22Rv1 (cell line): ENCODE results near the gene HHIP.

Experiments
- H3K27ac ChIP-seq: fragments of 450-650 bp; 2 replicates; pipeline ENCODE4 v1.5.1; 2017
- CTCF ChIP-seq: fragments of 450-650 bp; IDR thresholded peaks from 2 replicates; pipeline ENCODE4 v1.5.1; 2017; ENCODE audit warnings: mild to moderate bottlenecking
- ZFX ChIP-seq: fragments of 450-650 bp; IDR thresholded peaks from 2 replicates; pipeline ENCODE4 v1.6.1; 2017; ENCODE audit warnings: antibody characterized with exemption, borderline replicate concordance

Gene HHIP

GRCh38 chr4:144734522-144734921 is 88.6 kb downstream of the HHIP start:
- TF ChIP-seq ZFX: no peak
- no peak for TF ChIP-seq CTCF
- no peak overlapping the region for H3K27ac ChIP-seq

GRCh38 chr4:144738649-144739048 is 92.7 kb downstream of the HHIP start:
- H3K27ac ChIP-seq: no peak overlapping the region
- no peak for TF ChIP-seq ZFX

- TF ChIP-seq ZFX: no peak
- TF ChIP-seq CTCF: no peak
- no peak overlapping the region for H3K27ac ChIP-seq
These were observed 93.6 kb downstream of the HHIP start for GRCh38 chr4:144739511-144740033.

- no peak overlapping the region for H3K27ac ChIP-seq
- TF ChIP-seq ZFX: no peak
- no peak for TF ChIP-seq CTCF
These were observed 94.4 kb downstream of the HHIP start for GRCh38 chr4:144740316-144740715.

GRCh38 chr4:144748814-144749555 is 103.0 kb downstream of the HHIP start:
- H3K27ac ChIP-seq: no peak overlapping the region
- no peak for TF ChIP-seq ZFX
- no peak for TF ChIP-seq CTCF

- TF ChIP-seq CTCF (no peak), ZFX (no peak)
- H3K27ac ChIP-seq: no peak overlapping the region
These were observed 104.4 kb downstream of the HHIP start for GRCh38 chr4:144750348-144750747.

- no peak overlapping the region for H3K27ac ChIP-seq
- TF ChIP-seq CTCF: peak; percentile 36
- TF ChIP-seq ZFX: no peak
These were observed 108.8 kb downstream of the HHIP start for GRCh38 chr4:144754562-144755410.
